Fibroblast of pulmonary artery (primary cell): ENCODE results near the gene TMEM121B.

Source experiments
- DNase-seq: peaks from one replicate; pipeline ENCODE4 v3.0.0-alpha.2; 2010; ENCODE audit warnings: low read depth
- H3K4me3 ChIP-seq: replicated peaks from 2 replicates; pipeline ENCODE4 v1.5.1; 2011; ENCODE audit warnings: low read depth, mild to moderate bottlenecking, control low read depth, low read length, moderate library complexity
- CTCF ChIP-seq: IDR thresholded peaks from 2 replicates; pipeline ENCODE4 v1.5.1; 2011; ENCODE audit warnings: mild to moderate bottlenecking, control low read depth, low read length, inconsistent platforms; ENCODE audit errors: missing control alignments

TMEM121B gene

DNA sequence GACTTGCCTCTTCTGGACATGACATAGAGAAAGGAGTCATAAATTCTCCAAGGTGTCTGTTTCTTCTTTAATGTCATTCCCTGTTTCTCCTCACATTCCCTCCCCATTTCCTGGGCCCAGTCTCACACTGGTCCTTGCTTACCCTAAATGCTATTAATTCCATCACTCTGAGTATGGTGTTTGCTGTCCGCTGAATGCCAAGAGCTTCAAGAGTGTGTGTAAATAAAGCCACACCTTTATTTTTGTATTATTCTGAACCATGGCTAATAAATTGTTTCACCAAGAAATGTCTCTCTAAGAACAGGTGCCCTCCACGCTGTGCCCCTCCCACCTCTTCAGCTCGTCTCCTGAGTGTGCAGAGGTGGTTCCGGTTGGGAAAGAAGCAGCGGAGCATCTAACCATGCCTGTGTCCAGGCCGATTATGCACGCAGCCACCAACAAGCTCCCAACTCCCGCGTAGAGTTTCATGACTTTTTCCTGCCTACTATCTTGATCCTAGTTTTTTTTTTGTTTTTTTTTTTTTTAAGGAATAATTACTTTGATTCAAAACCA lies 8.6 kb downstream of the TMEM121B start:
- no peak for TF ChIP-seq CTCF
- DNase-seq, result no peak
- no peak overlapping the region for H3K4me3 ChIP-seq

GRCh38 chr22:17110791-17111550 lies 10.2 kb downstream of the TMEM121B start:
- DNase-seq, result no peak
- no peak overlapping the region for H3K4me3 ChIP-seq
- TF ChIP-seq CTCF, result no peak

- H3K4me3 ChIP-seq, result no peak overlapping the region
- no peak for TF ChIP-seq CTCF
- no peak for DNase-seq
Observed at GRCh38 chr22:17109976-17110375, 11.2 kb downstream of the TMEM121B start.

GRCh38 chr22:17109113-17109865 lies 11.9 kb downstream of the TMEM121B start:
- no peak overlapping the region for H3K4me3 ChIP-seq
- no peak for DNase-seq
- TF ChIP-seq CTCF, result no peak

DNA sequence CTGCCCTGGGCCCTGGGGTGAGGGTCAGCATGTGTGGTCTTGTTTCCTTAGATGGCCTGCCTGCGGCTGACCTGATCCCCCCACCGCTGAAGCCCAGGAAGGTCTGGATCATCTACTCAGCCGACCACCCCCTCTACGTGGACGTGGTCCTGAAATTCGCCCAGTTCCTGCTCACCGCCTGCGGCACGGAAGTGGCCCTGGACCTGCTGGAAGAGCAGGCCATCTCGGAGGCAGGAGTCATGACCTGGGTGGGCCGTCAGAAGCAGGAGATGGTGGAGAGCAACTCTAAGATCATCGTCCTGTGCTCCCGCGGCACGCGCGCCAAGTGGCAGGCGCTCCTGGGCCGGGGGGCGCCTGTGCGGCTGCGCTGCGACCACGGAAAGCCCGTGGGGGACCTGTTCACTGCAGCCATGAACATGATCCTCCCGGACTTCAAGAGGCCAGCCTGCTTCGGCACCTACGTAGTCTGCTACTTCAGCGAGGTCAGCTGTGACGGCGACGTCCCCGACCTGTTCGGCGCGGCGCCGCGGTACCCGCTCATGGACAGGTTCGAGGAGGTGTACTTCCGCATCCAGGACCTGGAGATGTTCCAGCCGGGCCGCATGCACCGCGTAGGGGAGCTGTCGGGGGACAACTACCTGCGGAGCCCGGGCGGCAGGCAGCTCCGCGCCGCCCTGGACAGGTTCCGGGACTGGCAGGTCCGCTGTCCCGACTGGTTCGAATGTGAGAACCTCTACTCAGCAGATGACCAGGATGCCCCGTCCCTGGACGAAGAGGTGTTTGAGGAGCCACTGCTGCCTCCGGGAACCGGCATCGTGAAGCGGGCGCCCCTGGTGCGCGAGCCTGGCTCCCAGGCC lies 12.7 kb downstream of the TMEM121B start:
- DNase-seq, result no peak
- no peak overlapping the region for H3K4me3 ChIP-seq
- no peak for TF ChIP-seq CTCF

GRCh38 chr22:17107547-17107810 lies 13.7 kb downstream of the TMEM121B start:
- no peak for DNase-seq
- no peak overlapping the region for H3K4me3 ChIP-seq
- no peak for TF ChIP-seq CTCF
